Left forelimb (tissue), 1 donor: ENCODE data around the gene ISCU.
"Not testable (repeated sequence)": the region's sequence is repeated elsewhere in the genome, so short reads cannot be mapped to it uniquely, and the experiment has no call there.

ENCODE experiments used
- DNase-seq: peaks from one replicate; pipeline ENCODE4 v3.0.0-alpha.2; 2018; ENCODE audit warnings: low spot score

The ISCU gene

DNA sequence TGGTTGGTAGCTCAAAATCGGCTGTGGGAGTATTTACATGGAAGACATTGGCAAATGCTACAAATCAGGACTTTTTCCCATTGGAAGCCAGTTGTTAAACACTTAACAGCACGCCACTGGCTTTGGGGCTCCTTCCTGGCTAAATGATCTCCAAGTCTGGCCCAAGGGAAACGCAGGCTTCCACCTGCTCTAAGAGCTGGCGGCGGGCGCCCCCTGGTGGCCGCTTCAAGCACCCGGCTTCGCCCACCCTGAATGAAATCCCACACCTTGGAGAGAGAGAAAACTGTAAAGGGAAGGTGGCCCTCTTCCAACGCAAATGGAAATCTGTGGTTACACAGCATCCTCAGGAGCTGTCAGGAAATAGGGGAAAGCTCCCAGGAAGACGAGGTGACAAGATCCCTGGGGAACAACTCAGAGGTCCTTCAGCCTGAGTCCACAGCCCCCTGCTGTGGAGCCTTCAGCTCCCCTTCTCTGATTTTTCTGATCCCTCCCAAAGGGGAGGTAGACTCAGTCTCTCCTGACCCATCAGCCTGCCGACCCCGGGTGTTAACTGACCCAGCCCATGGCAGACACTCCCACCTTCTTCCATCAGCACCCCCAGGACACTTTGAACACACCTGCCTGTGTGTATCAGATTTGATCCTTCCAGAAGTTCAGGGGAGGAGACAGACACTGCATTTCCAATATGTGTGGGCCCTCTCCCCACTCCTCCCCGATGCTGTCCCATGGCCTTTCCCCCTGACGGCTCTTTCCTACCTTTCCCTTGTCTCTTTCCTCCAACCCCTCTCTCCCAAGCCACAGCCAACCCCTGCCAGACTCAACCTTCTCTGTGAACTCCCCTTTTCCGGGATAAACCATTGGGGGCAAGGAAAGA lies 55.9 kb downstream of the ISCU start:
- peak; percentile 89 for DNase-seq

DNA sequence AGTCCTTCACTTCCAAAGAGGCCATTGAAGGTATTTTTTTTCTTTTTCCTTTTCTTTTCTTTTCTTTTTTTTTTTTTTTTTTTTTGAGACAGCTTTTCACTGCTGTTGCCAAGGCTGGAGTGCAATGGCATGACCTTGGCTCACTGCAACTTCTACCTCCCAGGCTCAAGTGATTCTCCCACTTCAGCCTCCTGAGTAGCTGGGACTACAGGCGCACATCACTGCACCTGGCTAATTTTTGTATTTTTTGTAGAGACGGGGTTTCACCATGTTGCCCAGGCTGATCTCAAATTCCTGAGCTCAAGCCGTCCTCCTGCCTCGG lies 56.5 kb downstream of the ISCU start:
- DNase-seq = not testable (repeated sequence)
